ENCODE data around the gene IFNL1. TPM values are rescaled to one million over a fixed set of nuclear protein-coding genes. Genes with fewer than 3 reads are reported as not detected.
"Not testable (repeated sequence)": the region's sequence is repeated elsewhere in the genome, so short reads cannot be mapped to it uniquely, and the experiment has no call there.

The IFNL1 gene
- total and polyA plus RNA-seq, 2 donors (not counting 3 experiments of a cell fraction or from before 2014, with no cell fraction given) = not detected

DNA sequence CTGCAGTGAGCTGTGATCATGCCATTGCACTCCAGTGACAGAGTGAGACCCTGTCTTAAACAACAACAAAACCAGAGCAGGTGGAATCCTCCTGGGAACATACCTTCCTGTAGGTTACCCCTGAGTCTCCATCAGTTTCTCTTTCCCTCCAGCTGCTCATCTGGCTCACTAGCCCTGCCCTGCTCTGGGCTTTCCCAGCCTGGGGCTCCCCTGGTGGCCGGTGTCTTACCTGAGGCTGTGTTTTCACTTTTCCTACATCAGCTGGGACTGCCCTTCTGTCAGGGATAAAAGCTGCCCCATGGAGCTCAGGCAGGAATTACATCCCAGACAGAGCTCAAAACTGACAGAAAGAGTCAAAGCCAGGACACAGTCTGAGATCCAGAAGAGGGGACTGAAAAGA lies 28.1 kb upstream of the IFNL1 start, which contains the start of gene IFNL2:
IFNL2 (plus strand) TSS at position 312 of the 400 bp plus-strand sequence. CDS start 173 bp downstream, outside the sequence.
- peaks cover 27 to 28% of the 10 kb centered on the region in 2 experiments for H3K27me3 ChIP-seq (ENCODE audit: control insufficient read depth in 2 of 2, insufficient read depth in 2 of 2, low read length in 2 of 2)
- H3K9ac ChIP-seq (replicated peaks; ENCODE audit: extremely low read depth, insufficient read depth, low read length); H3K27ac ChIP-seq (ENCODE audit: insufficient read depth, low read depth, low read length); H3K79me2 ChIP-seq (ENCODE audit: control insufficient read depth, insufficient read depth, low read length); DNase-seq (ENCODE audit: low read depth, low spot score); dilution Hi-C loops (cut with MboI; ENCODE audit: extremely low pct_ligation_motif_present, low sequenced_read_pairs); POLR2A ChIA-PET; H3K4me2 ChIP-seq (ENCODE audit: insufficient read depth, low read length); H3K9me3 ChIP-seq (replicated peaks; ENCODE audit: control insufficient read depth, insufficient read depth, low read length); intact Hi-C loops (cut with micrococcal nuclease); H3K9me1 ChIP-seq (replicated peaks; ENCODE audit: control insufficient read depth, extremely low read depth, insufficient read depth, low read length); H3K4me3 ChIP-seq (replicated peaks in 1 of 3; ENCODE audit: insufficient read depth in 1 of 3, low read depth in 1 of 3, low read length in 3 of 3); H3K36me3 ChIP-seq (ENCODE audit: control insufficient read depth in 2 of 2, extremely low read depth in 1 of 2, insufficient read depth in 2 of 2, low read length in 2 of 2); CTCF ChIA-PET; H2AFZ ChIP-seq (ENCODE audit: low read depth, low read length); BruUV-seq (replicated peaks); H3K4me1 ChIP-seq (ENCODE audit: control insufficient read depth, extremely low read depth, insufficient read depth, low read length); H4K20me1 ChIP-seq (replicated peaks; ENCODE audit: control insufficient read depth, extremely low read depth, insufficient read depth, low read length): not testable (repeated sequence)
- FAIRE-seq = peak; percentile 84

DNA sequence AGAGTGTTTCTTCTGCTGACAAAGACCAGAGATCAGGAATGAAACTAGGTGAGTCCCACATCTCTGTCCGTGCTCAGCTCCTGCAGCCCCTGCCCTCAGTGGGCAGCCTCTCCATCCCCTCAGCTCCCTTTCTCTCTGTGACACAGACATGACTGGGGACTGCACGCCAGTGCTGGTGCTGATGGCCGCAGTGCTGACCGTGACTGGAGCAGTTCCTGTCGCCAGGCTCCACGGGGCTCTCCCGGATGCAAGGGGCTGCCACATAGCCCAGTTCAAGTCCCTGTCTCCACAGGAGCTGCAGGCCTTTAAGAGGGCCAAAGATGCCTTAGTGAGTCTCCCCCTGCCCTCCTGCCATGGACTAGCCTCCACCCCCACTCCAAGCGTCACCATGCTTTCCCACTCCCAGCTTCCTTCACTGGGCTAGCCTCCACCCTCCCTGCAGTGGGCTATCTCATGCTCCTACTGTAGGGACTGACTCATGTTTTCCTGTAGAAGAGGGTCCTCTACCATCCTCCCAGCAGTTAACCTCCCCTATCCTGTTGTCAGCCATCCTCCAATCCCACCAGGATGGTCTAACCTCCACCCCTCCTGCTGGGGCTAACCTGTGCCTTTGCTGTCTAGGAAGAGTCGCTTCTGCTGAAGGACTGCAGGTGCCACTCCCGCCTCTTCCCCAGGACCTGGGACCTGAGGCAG lies 27.5 kb upstream of the IFNL1 start:
- H3K9me3 ChIP-seq (replicated peaks; ENCODE audit: control insufficient read depth, insufficient read depth, low read length); DNase-seq (ENCODE audit: low read depth, low spot score); H3K27ac ChIP-seq (ENCODE audit: insufficient read depth, low read depth, low read length); H2AFZ ChIP-seq (ENCODE audit: low read depth, low read length); H3K9ac ChIP-seq (replicated peaks; ENCODE audit: extremely low read depth, insufficient read depth, low read length); FAIRE-seq; H3K4me1 ChIP-seq (ENCODE audit: control insufficient read depth, extremely low read depth, insufficient read depth, low read length); intact Hi-C loops (cut with micrococcal nuclease); H3K4me3 ChIP-seq (replicated peaks in 1 of 3; ENCODE audit: insufficient read depth in 1 of 3, low read depth in 1 of 3, low read length in 3 of 3); POLR2A ChIA-PET; H3K36me3 ChIP-seq (ENCODE audit: control insufficient read depth in 2 of 2, extremely low read depth in 1 of 2, insufficient read depth in 2 of 2, low read length in 2 of 2); dilution Hi-C loops (cut with MboI; ENCODE audit: extremely low pct_ligation_motif_present, low sequenced_read_pairs); CTCF ChIA-PET; H3K79me2 ChIP-seq (ENCODE audit: control insufficient read depth, insufficient read depth, low read length); H3K4me2 ChIP-seq (ENCODE audit: insufficient read depth, low read length); H4K20me1 ChIP-seq (replicated peaks; ENCODE audit: control insufficient read depth, extremely low read depth, insufficient read depth, low read length); H3K9me1 ChIP-seq (replicated peaks; ENCODE audit: control insufficient read depth, extremely low read depth, insufficient read depth, low read length); BruUV-seq (replicated peaks): not testable (repeated sequence)
- H3K27me3 ChIP-seq (ENCODE audit: control insufficient read depth in 2 of 2, insufficient read depth in 2 of 2, low read length in 2 of 2) = peaks cover 22 to 24% of the 10 kb centered on the region in 2 experiments

GRCh38 chr19:39269369-39269768 lies 26.8 kb upstream of the IFNL1 start:
- DNase-seq (ENCODE audit: low read depth, low spot score); dilution Hi-C loops (cut with MboI; ENCODE audit: extremely low pct_ligation_motif_present, low sequenced_read_pairs); H3K9me1 ChIP-seq (replicated peaks; ENCODE audit: control insufficient read depth, extremely low read depth, insufficient read depth, low read length); H2AFZ ChIP-seq (ENCODE audit: low read depth, low read length); H3K4me2 ChIP-seq (ENCODE audit: insufficient read depth, low read length); POLR2A ChIA-PET; H4K20me1 ChIP-seq (replicated peaks; ENCODE audit: control insufficient read depth, extremely low read depth, insufficient read depth, low read length); H3K27ac ChIP-seq (ENCODE audit: insufficient read depth, low read depth, low read length); H3K4me1 ChIP-seq (ENCODE audit: control insufficient read depth, extremely low read depth, insufficient read depth, low read length); H3K36me3 ChIP-seq (ENCODE audit: control insufficient read depth in 2 of 2, extremely low read depth in 1 of 2, insufficient read depth in 2 of 2, low read length in 2 of 2); BruUV-seq (replicated peaks); intact Hi-C loops (cut with micrococcal nuclease); H3K4me3 ChIP-seq (replicated peaks in 1 of 3; ENCODE audit: insufficient read depth in 1 of 3, low read depth in 1 of 3, low read length in 3 of 3); H3K79me2 ChIP-seq (ENCODE audit: control insufficient read depth, insufficient read depth, low read length); H3K9ac ChIP-seq (replicated peaks; ENCODE audit: extremely low read depth, insufficient read depth, low read length); FAIRE-seq; CTCF ChIA-PET; H3K9me3 ChIP-seq (replicated peaks; ENCODE audit: control insufficient read depth, insufficient read depth, low read length): not testable (repeated sequence)
- H3K27me3 ChIP-seq (ENCODE audit: control insufficient read depth in 2 of 2, insufficient read depth in 2 of 2, low read length in 2 of 2) = peaks cover 15 to 17% of the 10 kb centered on the region in 2 experiments

Data from endothelial cell of umbilical vein (primary cell).